Retinal pigment epithelial cell (primary cell): Measurements from ENCODE around the gene ZNF23.

Experiments used
- DNase-seq: peaks from one replicate; pipeline ENCODE4 v3.0.0-alpha.2; 2010; ENCODE audit warnings: low read depth
- H3K4me3 ChIP-seq: 2 replicates; pipeline ENCODE4 v1.5.1; 2011; ENCODE audit warnings: mild to moderate bottlenecking, low read length, control low read depth, moderate library complexity
- TF ChIP-seq, protein P1 (sequence below): conservative IDR thresholded peaks from 2 replicates; pipeline ENCODE4 v1.5.1; 2011; ENCODE audit warnings: low read depth, low read length, control low read depth, inconsistent platforms

The ZNF23 gene

DNA sequence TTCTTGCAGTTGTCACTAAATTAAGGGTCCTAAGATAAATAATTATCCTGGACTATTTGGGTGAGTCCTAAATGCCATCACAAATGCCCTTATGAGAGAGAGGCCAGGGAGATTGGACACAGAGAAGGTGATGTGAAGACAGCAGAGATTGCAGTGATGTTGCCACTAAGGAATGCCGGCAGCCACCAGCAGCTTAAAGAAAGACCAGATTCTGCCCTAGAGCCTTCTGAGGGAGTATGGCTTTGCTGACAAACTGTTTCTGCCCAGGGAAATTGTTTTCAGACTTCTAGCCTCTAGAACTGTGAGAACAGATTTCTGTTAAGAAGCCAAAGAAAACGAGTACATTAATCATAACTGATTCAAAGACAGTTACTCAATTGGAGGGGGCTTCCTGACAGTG is 10.0 kb upstream of the ZNF23 start:
- H3K4me3 ChIP-seq: no peak overlapping the region
- DNase-seq: no peak
- TF ChIP-seq, protein P1, sequence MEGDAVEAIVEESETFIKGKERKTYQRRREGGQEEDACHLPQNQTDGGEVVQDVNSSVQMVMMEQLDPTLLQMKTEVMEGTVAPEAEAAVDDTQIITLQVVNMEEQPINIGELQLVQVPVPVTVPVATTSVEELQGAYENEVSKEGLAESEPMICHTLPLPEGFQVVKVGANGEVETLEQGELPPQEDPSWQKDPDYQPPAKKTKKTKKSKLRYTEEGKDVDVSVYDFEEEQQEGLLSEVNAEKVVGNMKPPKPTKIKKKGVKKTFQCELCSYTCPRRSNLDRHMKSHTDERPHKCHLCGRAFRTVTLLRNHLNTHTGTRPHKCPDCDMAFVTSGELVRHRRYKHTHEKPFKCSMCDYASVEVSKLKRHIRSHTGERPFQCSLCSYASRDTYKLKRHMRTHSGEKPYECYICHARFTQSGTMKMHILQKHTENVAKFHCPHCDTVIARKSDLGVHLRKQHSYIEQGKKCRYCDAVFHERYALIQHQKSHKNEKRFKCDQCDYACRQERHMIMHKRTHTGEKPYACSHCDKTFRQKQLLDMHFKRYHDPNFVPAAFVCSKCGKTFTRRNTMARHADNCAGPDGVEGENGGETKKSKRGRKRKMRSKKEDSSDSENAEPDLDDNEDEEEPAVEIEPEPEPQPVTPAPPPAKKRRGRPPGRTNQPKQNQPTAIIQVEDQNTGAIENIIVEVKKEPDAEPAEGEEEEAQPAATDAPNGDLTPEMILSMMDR: no peak

DNA sequence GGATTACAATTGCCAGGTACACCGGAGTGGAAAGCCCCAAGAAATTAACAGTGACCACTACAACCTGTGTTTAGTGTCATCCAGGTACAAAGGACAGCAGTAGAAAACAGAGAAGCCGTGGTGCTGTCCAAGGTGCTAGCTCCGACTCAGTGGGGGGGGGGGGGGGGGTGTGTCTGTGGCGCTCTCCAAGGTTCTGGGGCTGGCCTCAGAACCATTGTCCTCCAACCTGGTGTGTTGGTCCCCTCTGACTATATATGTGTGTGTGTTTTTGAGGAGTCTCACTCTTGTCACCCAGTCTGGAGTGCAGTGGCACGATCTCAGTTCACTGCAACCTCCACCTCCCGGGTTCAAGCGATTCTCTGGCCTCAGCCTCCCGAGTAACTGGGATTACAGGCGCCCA is 5.8 kb upstream of the ZNF23 start:
- TF ChIP-seq, protein P1: no peak
- no peak for DNase-seq
- H3K4me3 ChIP-seq: no peak overlapping the region

DNA sequence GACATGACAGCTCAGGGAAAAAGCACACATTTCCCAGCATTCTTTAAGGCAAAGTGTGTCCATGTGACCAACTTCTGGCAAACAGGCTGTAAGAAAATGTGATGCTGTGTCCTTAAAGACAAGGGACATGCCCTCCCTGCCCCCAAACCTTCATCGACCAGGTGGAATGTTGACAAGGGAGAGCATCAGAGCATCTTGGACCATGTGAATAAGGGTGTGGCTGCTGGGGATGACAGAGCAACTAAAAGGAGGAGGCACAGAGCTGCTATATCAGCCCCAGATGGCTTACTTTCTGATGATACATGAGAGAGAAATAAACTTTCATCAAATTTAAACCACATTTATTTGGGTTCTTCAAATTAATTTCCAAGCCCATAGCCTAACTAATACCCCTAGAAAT is 2.2 kb upstream of the ZNF23 start:
- no peak for DNase-seq
- H3K4me3 ChIP-seq: no peak overlapping the region
- TF ChIP-seq, protein P1: no peak

DNA sequence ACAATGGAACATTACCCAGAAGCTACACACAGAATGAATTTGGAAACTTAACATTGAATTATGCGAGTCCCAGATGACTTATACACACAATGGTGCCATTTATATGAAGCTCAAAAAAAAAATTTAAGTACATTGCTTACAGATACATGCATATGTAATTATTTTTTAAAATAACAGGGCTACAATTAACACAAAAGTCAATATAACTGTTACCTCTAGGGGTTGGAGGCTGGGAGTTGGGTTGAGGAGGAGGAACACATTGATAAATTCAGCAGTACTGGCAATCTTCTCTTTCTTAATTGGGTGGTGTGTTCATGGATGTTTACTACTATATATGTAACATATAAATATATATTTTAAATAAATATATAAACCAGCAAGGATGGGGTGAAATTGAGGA is 1.1 kb downstream of the ZNF23 start:
- DNase-seq: no peak
- peak overlapping the region; percentile 95 for H3K4me3 ChIP-seq
- TF ChIP-seq, protein P1: no peak

DNA sequence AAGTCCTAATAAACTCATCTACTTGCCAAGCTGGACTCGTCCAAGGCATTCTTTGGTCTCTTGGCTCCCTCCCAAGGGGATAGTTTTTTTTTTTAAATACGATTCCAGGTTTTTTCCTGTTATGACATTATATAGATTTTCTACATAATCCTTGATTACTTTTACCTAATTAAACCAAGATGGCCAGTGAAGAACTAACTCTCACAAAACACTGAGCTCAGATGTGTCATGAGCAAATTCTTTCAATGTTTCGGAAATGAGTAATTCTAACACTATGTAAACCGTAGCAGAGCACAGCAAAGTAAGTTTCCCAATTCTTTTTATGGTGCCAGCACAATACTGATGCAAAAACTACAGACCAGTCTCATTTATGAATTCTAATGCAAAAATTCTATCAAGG is 1.8 kb downstream of the ZNF23 start:
- DNase-seq: peak; percentile 53
- TF ChIP-seq, protein P1: no peak
- H3K4me3 ChIP-seq: no peak overlapping the region

DNA sequence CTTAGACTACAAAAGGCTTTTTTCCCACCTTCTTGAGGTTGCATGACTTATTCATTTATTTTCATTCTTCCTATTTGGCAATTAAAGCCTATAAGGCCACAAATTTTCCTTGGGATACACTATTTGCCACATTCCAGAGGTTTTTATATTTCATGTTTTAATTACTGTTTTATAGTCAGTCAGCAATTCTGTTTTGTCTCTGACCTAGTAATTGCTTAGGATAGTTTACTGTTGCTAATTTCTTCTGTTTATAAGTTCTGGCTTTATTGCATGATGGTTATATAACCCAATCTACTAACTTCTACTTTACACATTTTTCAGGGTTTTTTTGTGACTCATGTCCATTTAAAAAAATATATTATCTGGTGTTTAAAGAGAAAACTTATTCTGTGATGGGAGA is 2.5 kb downstream of the ZNF23 start:
- H3K4me3 ChIP-seq: no peak overlapping the region
- no peak for DNase-seq
- TF ChIP-seq, protein P1: no peak

DNA sequence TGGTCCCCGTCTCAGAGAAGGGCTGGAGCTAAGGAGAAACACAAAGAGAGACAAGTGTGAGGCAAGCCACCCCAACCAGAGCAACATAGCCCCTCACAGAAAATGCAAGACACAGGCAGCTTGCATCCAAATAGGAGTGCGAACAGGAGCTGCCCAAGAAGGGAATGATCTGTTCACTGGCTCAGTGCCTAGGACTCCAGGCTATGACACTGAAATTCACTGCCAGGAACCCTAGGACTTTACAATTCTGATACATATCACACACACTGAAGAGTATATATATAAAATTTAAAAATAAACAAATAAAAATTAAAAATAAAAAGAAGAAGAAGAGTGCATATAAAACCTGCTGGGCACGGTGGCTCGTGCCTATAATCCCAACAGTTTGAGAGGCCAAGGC is 5.2 kb downstream of the ZNF23 start:
- no peak for DNase-seq
- H3K4me3 ChIP-seq: no peak overlapping the region
- TF ChIP-seq, protein P1: no peak
